Suprapubic skin (tissue), 4 donors: ENCODE results near the gene ATL2. TPM values are rescaled to one million over a fixed set of nuclear protein-coding genes. Genes with fewer than 3 reads are reported as not detected.

ENCODE experiments used
- DNase-seq, 2 donors: peaks; one replicate each; pipeline ENCODE4 v3.0.0-alpha.2; 2019; ENCODE audit warnings: low spot score in 2 of 2
- H3K27ac ChIP-seq: fragments of 200-600 bp; sonication (generic); one replicate; pipeline ENCODE4 v1.5.1; 2019
- H3K27me3 ChIP-seq: fragments of 200-600 bp; sonication (generic); one replicate; pipeline ENCODE4 v1.5.1; 2019
- H3K36me3 ChIP-seq: fragments of 200-600 bp; sonication (generic); one replicate; pipeline ENCODE4 v1.5.1; 2019
- H3K4me1 ChIP-seq: fragments of 200-600 bp; sonication (generic); one replicate; pipeline ENCODE4 v1.5.1; 2019
- H3K4me3 ChIP-seq: fragments of 200-600 bp; sonication (generic); one replicate; pipeline ENCODE4 v1.5.1; 2019; ENCODE audit warnings: mild to moderate bottlenecking
- H3K9me3 ChIP-seq: fragments of 200-600 bp; sonication (generic); one replicate; pipeline ENCODE4 v1.5.1; 2019
- EP300 ChIP-seq: sonication (generic); formaldehyde crosslinking; IDR thresholded peaks from one replicate; pipeline ENCODE4 v1.6.1; 2017; ENCODE audit warnings: antibody characterized with exemption
- POLR2A ChIP-seq, 2 donors: fragments of 450-650 bp; IDR thresholded peaks; one replicate each; pipeline ENCODE4 v1.6.1; 2017; ENCODE audit warnings: antibody characterized with exemption in 2 of 2, mild to moderate bottlenecking in 2 of 2, moderate library complexity in 2 of 2
- POLR2AphosphoS5 ChIP-seq, 3 donors: sonication (generic); formaldehyde crosslinking; IDR thresholded peaks; one replicate each; pipeline ENCODE4 v1.6.1; 2017; ENCODE audit warnings: antibody characterized with exemption in 3 of 3
- WGBS: methylation state at CpG from one replicate; pipeline ENCODE4 v1.1.5; 2018; 5-methylcytosine and 5-hydroxymethylcytosine counted together
- total RNA-seq, 4 donors: library from RNA; depleted of rRNA; stranded (reverse); fragments of >200 nt; gene quantifications; one replicate each; pipeline ENCODE4 v1.1.0, GENCODE V29; 2016
- TF ChIP-seq, protein P1 (sequence below), 2 donors: fragments of 200-600 bp in 1 of 2; fragments of 450-650 bp in 1 of 2; sonication (generic) in 1 of 2; IDR thresholded peaks; one replicate each; pipeline ENCODE4 v1.5.1; 2016 to 2019; ENCODE audit warnings: antibody characterized with exemption in 2 of 2, mild to moderate bottlenecking in 1 of 2, moderate library complexity in 1 of 2

ATL2 gene
- total RNA-seq, 4 donors from 2014 or later: 144 to 230 (median 170) TPM

DNA sequence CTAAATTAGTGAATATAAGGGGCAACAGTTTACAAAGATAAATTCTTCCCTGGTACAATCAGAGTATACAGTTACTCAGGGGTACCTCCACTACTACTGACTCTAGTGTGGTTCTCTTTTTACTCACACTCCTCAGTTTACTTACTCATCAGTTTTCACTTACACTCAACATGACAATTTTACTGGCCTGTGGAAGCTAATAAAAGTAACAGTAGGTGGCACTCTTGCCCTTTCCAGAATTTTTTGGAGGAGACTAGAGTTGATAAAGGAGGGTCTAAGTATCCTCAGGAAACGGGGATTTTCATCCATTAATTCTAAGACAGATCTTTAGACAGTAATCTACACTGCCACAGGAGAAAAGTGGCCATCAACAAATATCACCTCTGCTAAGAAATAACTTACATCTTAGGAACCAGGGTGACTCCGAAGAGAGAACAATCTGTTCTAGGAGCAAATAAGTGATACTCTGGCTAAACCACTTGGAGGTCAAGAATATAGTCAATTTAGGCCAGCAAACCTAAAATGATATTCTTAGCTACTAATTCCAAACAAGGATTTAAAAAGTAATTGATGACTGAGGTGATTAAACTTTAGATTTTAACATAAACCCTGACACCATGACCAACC lies 61.3 kb downstream of the ATL2 start:
- no peaks in the 10 kb centered on the region for H3K27me3 ChIP-seq
- no peaks in the 10 kb centered on the region for H3K4me1 ChIP-seq
- peaks cover 55% of the 10 kb centered on the region for H3K36me3 ChIP-seq
- WGBS: 45% methylated on average over 2 of the region's 2 CpGs
- DNase-seq: no peak
- no peak overlapping the region for H3K4me3 ChIP-seq
- no peak for TF ChIP-seq POLR2A (IDR thresholded peaks at IDR 0.05)
- TF ChIP-seq, protein P1, sequence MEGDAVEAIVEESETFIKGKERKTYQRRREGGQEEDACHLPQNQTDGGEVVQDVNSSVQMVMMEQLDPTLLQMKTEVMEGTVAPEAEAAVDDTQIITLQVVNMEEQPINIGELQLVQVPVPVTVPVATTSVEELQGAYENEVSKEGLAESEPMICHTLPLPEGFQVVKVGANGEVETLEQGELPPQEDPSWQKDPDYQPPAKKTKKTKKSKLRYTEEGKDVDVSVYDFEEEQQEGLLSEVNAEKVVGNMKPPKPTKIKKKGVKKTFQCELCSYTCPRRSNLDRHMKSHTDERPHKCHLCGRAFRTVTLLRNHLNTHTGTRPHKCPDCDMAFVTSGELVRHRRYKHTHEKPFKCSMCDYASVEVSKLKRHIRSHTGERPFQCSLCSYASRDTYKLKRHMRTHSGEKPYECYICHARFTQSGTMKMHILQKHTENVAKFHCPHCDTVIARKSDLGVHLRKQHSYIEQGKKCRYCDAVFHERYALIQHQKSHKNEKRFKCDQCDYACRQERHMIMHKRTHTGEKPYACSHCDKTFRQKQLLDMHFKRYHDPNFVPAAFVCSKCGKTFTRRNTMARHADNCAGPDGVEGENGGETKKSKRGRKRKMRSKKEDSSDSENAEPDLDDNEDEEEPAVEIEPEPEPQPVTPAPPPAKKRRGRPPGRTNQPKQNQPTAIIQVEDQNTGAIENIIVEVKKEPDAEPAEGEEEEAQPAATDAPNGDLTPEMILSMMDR (IDR thresholded peaks at IDR 0.05): peak; percentile 32 to 58
- TF ChIP-seq POLR2AphosphoS5 (IDR thresholded peaks at IDR 0.05): no peak
- H3K9me3 ChIP-seq: no peaks in the 10 kb centered on the region
- H3K27ac ChIP-seq: no peak overlapping the region

DNA sequence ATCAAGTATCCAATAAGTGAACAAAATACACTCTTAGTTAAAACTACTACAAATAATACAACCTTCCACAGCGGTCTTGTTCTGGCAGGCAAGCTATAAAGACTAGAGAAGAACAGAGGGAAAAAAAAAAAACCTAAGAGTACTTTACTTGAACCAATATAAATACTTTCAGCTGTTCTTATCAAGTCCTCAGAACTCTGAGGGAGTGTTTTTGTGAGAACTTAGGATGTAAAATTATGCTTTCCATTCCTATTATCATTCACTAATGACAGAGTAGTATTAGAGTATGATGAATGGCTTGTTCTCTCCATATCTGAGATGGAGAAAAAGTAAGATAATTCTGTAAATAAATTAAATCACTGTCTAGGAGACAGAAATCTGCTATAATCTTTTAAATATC lies 68.3 kb downstream of the ATL2 start:
- WGBS: 89% methylated on average over 1 of the region's 1 CpG
- H3K36me3 ChIP-seq: peaks cover 66% of the 10 kb centered on the region
- H3K9me3 ChIP-seq: no peaks in the 10 kb centered on the region

DNA sequence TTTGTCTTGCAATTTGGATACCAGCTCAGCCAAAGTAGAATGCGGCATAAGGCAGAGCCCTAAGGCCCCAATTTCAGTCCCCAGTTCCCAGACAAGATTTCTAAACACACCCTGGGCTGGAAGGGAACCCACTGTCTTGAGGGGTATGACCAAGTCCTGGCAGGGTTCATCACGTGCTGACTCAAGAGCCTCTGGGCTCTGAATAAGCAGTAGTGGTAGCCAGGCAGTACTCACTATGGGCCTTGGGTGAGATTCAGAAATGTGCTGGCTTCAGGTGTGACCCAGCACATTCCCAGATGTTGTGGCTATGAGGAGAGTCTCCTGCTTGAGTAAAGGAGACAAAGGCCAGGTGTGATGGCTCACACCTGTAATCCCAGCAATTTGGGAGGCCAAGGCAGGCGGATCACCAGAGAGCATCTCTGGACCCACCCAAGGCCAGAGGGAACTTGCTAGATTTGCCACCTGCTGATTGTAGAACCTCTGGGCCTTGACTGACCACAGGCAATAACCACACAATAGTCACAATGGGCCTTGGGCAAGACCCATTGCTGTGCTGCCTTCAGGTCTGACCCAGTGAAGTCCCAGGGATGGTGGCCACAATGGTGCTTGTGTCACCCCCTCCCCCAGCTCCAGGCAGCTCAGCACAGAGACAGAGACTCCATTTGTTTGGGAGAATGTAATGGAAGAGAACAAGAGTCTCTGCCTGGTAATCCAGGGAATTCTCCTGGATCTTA lies 74.9 kb downstream of the ATL2 start:
- no peak for DNase-seq
- Histone ChIP-seq H3K27ac (no peak overlapping the region), H3K4me1 (peaks cover 12% of the 10 kb centered on the region), H3K4me3 (no peak overlapping the region), H3K9me3 (no peaks in the 10 kb centered on the region), H3K27me3 (no peaks in the 10 kb centered on the region), H3K36me3 (peaks cover 62% of the 10 kb centered on the region)
- TF ChIP-seq, protein P1 (IDR thresholded peaks at IDR 0.05): no peak
- TF ChIP-seq EP300 (no peak), POLR2A (IDR thresholded peaks at IDR 0.05) (no peak), POLR2AphosphoS5 (IDR thresholded peaks at IDR 0.05) (no peak)
- WGBS: 79% methylated on average over 2 of the region's 3 CpGs

More for the DNA sequence above, 68.3 kb downstream of the ATL2 start:
- H3K27ac ChIP-seq: no peak overlapping the region
- H3K27me3 ChIP-seq: no peaks in the 10 kb centered on the region
- TF ChIP-seq POLR2A (IDR thresholded peaks at IDR 0.05) (no peak), EP300 (no peak), POLR2AphosphoS5 (IDR thresholded peaks at IDR 0.05) (no peak)
- TF ChIP-seq, protein P1 (IDR thresholded peaks at IDR 0.05): no peak
- H3K4me3 ChIP-seq: no peak overlapping the region
- DNase-seq: no peak
- no peaks in the 10 kb centered on the region for H3K4me1 ChIP-seq

DNA sequence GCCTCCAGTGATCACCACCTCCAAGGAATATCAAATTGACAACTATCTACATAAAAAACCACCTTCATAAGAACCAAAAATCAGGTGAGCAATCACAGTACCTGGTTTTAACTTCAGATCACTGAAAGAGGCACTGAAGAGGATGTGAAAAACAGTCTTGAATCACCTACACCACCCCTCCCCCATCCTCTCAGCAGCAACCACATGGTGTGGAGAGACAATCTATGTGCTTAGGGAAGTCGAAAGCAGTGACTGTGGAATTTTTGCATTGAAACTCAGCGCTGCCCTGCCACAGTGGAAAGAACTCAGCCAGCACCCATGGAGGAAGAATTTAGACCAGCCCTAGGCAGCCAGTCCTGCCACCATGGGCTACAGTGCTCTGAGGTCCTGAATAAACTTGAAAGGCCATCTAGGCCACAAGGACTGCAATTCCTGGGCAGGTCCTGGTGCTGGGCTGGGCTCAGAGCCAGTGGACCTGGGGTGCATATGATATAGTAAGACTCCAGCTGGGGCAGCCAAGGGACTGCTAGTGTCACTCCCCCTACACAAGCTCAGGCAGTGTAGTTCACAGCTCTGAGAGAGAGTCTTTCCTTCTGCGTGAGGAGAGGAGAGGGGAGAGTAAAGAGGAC lies 75.6 kb downstream of the ATL2 start:
- Histone ChIP-seq H3K4me1 (peaks cover 12% of the 10 kb centered on the region), H3K36me3 (peaks cover 64% of the 10 kb centered on the region), H3K4me3 (no peak overlapping the region), H3K27me3 (no peaks in the 10 kb centered on the region), H3K9me3 (no peaks in the 10 kb centered on the region), H3K27ac (no peak overlapping the region)
- TF ChIP-seq POLR2A (IDR thresholded peaks at IDR 0.05): no peak
- no peak for DNase-seq
- 82% methylated on average over 3 of the region's 3 CpGs for WGBS

DNA sequence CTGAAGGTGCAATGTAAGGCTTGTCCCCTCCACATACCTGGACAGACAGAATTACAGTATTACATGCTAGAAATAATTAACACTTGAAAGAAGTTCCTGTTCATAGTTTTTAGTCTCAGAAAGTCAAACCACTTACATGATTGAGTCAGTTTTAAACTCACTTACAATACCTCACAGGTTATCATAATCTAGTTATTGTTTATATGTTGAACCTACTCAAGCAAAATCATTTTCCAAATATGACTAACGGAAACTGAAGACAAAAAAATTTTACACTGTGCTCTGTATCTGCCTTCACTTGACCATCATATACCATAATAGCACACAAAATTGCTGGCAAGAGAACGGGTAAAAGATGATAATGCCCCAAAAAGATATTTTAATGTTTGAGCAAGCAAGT lies 78.5 kb downstream of the ATL2 start:
- Histone ChIP-seq H3K4me1 (peaks cover 12% of the 10 kb centered on the region), H3K27ac (no peak overlapping the region), H3K36me3 (peaks cover 65% of the 10 kb centered on the region), H3K27me3 (no peaks in the 10 kb centered on the region), H3K4me3 (no peak overlapping the region), H3K9me3 (no peaks in the 10 kb centered on the region)
- TF ChIP-seq POLR2A (IDR thresholded peaks at IDR 0.05) (no peak), POLR2AphosphoS5 (IDR thresholded peaks at IDR 0.05) (no peak)
- TF ChIP-seq, protein P1 (IDR thresholded peaks at IDR 0.05): no peak
- no peak for DNase-seq
- WGBS: 93% methylated on average over 2 of the region's 2 CpGs
